HepG2 (cell line): ENCODE data around the gene TM4SF1. TPM values are rescaled to one million over a fixed set of nuclear protein-coding genes. Genes with fewer than 3 reads are reported as not detected.
A peak's percentile ranks its signal among the peaks of the same experiment; 100 is the strongest.

ENCODE experiments used
- ATAC-seq: fragments of 200-7000 bp; cut with Tn5 transposase; 3 replicates; pipeline ENCODE4 v1.9.1; 2020; ENCODE audit warnings: mild to moderate bottlenecking, moderate library complexity
- BruUV-seq: library from RNA; stranded (reverse); fragments of 400-500 nt; replicated peaks from 2 replicates; lab custom pipeline; 2021; lab: Mats Ljungman, UMichigan
- CTCF ChIA-PET: fragments of 300-600 bp; formaldehyde crosslinking; extraction: SDS; loops from one replicate; lab custom pipeline; 2021; ENCODE audit warnings: low total read pairs, inconsistent platforms, low intra/inter-chr PET ratio; lab: Yijun Ruan, JAX
- POLR2A ChIA-PET: fragments of 350-600 bp; sonication (Branson Sonifier 250); formaldehyde crosslinking; loops from one replicate; lab custom pipeline; 2020; ENCODE audit warnings: antibody characterized with exemption, inconsistent platforms; lab: Yijun Ruan, JAX
- DNase-seq: peaks from one replicate; pipeline ENCODE4 v3.0.0-alpha.2; 2015; ENCODE audit warnings: low spot score
- FAIRE-seq: peaks from 3 replicates; lab custom pipeline; 2011; peaks lifted over from hg19 to GRCh38; lab: Jason Lieb, UNC
- H2AFZ ChIP-seq: one replicate; pipeline ENCODE4 v1.6.1; 2011; ENCODE audit warnings: low read length, inconsistent platforms
- H3K27ac ChIP-seq: fragments of 300-600 bp; 3 replicates; pipeline ENCODE4 v1.8.0; 2011; ENCODE audit warnings: mixed run types, mild to moderate bottlenecking, mixed read lengths, low read length, inconsistent platforms; ENCODE audit not compliant: insufficient read depth; ENCODE audit errors: extremely low read length
- H3K27me3 ChIP-seq, 2 experiments: fragments of 200-600 bp in 1 of 2; 2 replicates in 1 of 2; 3 replicates in 1 of 2; pipeline versions ENCODE4 v1.6.0 to v1.8.0; 2011; ENCODE audit warnings: low read length in 2 of 2, mild to moderate bottlenecking in 2 of 2, moderate library complexity in 2 of 2, inconsistent platforms in 1 of 2; ENCODE audit not compliant: insufficient read depth in 2 of 2, control insufficient read depth in 1 of 2
- H3K36me3 ChIP-seq, 2 experiments: fragments of 200-600 bp in 1 of 2; replicated peaks in 1 of 2; 2 replicates in 1 of 2; 3 replicates in 1 of 2; pipeline versions ENCODE4 v1.5.1 to v1.8.0; 2011; ENCODE audit warnings: low read length in 2 of 2, inconsistent platforms in 1 of 2; ENCODE audit not compliant: insufficient read depth in 2 of 2, control insufficient read depth in 1 of 2
- H3K4me1 ChIP-seq: 2 replicates; pipeline ENCODE4 v1.5.1; 2012; ENCODE audit warnings: low read length, inconsistent platforms; ENCODE audit not compliant: insufficient read depth
- H3K4me2 ChIP-seq: 2 replicates; pipeline ENCODE4 v1.6.0; 2011; ENCODE audit warnings: low read depth, low read length, inconsistent platforms
- H3K4me3 ChIP-seq, 3 experiments: fragments of 200-600 bp in 1 of 3; sonication (generic), shearing (Covaris generic) in 1 of 3; replicated peaks in 1 of 3; 2 replicates each; pipeline ENCODE4 v1.5.1; 2011 to 2016; ENCODE audit warnings: low read length in 3 of 3, inconsistent platforms in 2 of 3, low read depth in 2 of 3, mild to moderate bottlenecking in 2 of 3, control low read depth in 1 of 3, mixed read lengths in 1 of 3; ENCODE audit not compliant: insufficient read depth in 1 of 3
- H3K79me2 ChIP-seq: one replicate; pipeline ENCODE4 v1.6.1; 2011; ENCODE audit warnings: low read length, inconsistent platforms; ENCODE audit not compliant: insufficient read depth
- H3K9ac ChIP-seq: 2 replicates; pipeline ENCODE4 v1.6.0; 2011; ENCODE audit warnings: mild to moderate bottlenecking, low read depth, low read length, inconsistent platforms; ENCODE audit not compliant: insufficient read depth
- H3K9me3 ChIP-seq: 2 replicates; pipeline ENCODE4 v1.5.1; 2012; ENCODE audit warnings: mild to moderate bottlenecking, low read length
- H4K20me1 ChIP-seq: 2 replicates; pipeline ENCODE4 v1.6.0; 2011; ENCODE audit warnings: inconsistent platforms, mild to moderate bottlenecking, low read length, moderate library complexity; ENCODE audit not compliant: insufficient read depth
- BCL6 ChIP-seq: IDR thresholded peaks from 2 replicates; pipeline ENCODE4 v1.6.1; 2016; ENCODE audit warnings: missing genetic modification reagents, missing compliant biosample characterization
- CC2D1A ChIP-seq: sonication (generic); formaldehyde crosslinking; IDR thresholded peaks from 2 replicates; pipeline ENCODE4 v1.8.1; 2023; ENCODE audit warnings: mild to moderate bottlenecking, missing genetic modification reagents
- DNMT1 ChIP-seq: sonication (generic); formaldehyde crosslinking; IDR thresholded peaks from 2 replicates; pipeline ENCODE4 v1.5.1; 2020; ENCODE audit warnings: mild to moderate bottlenecking, missing genetic modification reagents
- FOXA1 ChIP-seq, 2 experiments: fragments of 450-650 bp in 1 of 2; sonication (generic) in 1 of 2; formaldehyde crosslinking in 1 of 2; IDR thresholded peaks; 2 replicates each; pipeline versions ENCODE4 v1.4.0 to v1.6.1; 2016 to 2020; ENCODE audit warnings: missing genetic modification reagents in 1 of 2
- FOXK2 ChIP-seq: fragments of 450-650 bp; IDR thresholded peaks from 2 replicates; pipeline ENCODE4 v1.6.1; 2016
- HNF4G ChIP-seq, 2 experiments: sonication (generic) in 1 of 2; formaldehyde crosslinking in 1 of 2; IDR thresholded peaks; 2 replicates each; pipeline versions ENCODE4 v1.4.0 to v1.6.1; 2011 to 2020; ENCODE audit warnings: borderline replicate concordance in 2 of 2, low read depth in 2 of 2, mild to moderate bottlenecking in 2 of 2, low read length in 1 of 2, missing genetic modification reagents in 1 of 2, moderate library complexity in 1 of 2
- JUN ChIP-seq: sonication (generic); formaldehyde crosslinking; IDR thresholded peaks from 2 replicates; pipeline ENCODE4 v1.4.0; 2020; ENCODE audit warnings: mild to moderate bottlenecking, missing genetic modification reagents
- KLF11 ChIP-seq: IDR thresholded peaks from 2 replicates; pipeline ENCODE4 v1.6.1; 2016; ENCODE audit warnings: missing compliant biosample characterization
- MATR3 ChIP-seq: sonication (generic); formaldehyde crosslinking; IDR thresholded peaks from 2 replicates; pipeline ENCODE4 v1.4.0; 2020; ENCODE audit warnings: missing genetic modification reagents
- MED1 ChIP-seq: sonication (generic); formaldehyde crosslinking; IDR thresholded peaks from 2 replicates; pipeline ENCODE4 v1.4.0; 2020; ENCODE audit warnings: missing genetic modification reagents
- NR2F2 ChIP-seq: IDR thresholded peaks from 2 replicates; pipeline ENCODE4 v1.6.1; 2012; ENCODE audit warnings: low read depth, inconsistent platforms, borderline replicate concordance
- PHF21A ChIP-seq: sonication (generic); formaldehyde crosslinking; IDR thresholded peaks from 2 replicates; pipeline ENCODE4 v1.5.0; 2020; ENCODE audit warnings: mild to moderate bottlenecking, missing genetic modification reagents
- POLR2A ChIP-seq, 2 experiments: IDR thresholded peaks; 2 replicates each; pipeline ENCODE4 v1.6.1; 2011; ENCODE audit warnings: low read depth in 2 of 2, low read length in 2 of 2, mild to moderate bottlenecking in 1 of 2, moderate library complexity in 1 of 2; ENCODE audit not compliant: insufficient read depth in 1 of 2
- POLR2AphosphoS2 ChIP-seq: IDR thresholded peaks from 2 replicates; pipeline ENCODE4 v1.6.1; 2011; ENCODE audit warnings: low read depth, low read length, improper control_type of control experiment
- REXO4 ChIP-seq: sonication (generic); formaldehyde crosslinking; IDR thresholded peaks from 2 replicates; pipeline ENCODE4 v1.8.0; 2022; ENCODE audit warnings: missing genetic modification reagents, mild to moderate bottlenecking, borderline replicate concordance
- RFX3 ChIP-seq: IDR thresholded peaks from 2 replicates; pipeline ENCODE4 v1.6.1; 2016; ENCODE audit warnings: missing biosample characterization, missing genetic modification reagents
- SIN3B ChIP-seq: fragments of 150-350 bp; IDR thresholded peaks from 2 replicates; pipeline ENCODE4 v1.6.1; 2014; ENCODE audit warnings: low read length
- SP5 ChIP-seq: IDR thresholded peaks from 2 replicates; pipeline ENCODE4 v1.6.1; 2016; ENCODE audit warnings: low read depth, borderline replicate concordance
- ZC3H13 ChIP-seq: sonication (generic); formaldehyde crosslinking; IDR thresholded peaks from 2 replicates; pipeline ENCODE4 v1.8.1; 2023; ENCODE audit warnings: mild to moderate bottlenecking, missing genetic modification reagents, moderate library complexity
- ZFAT ChIP-seq: sonication (generic); formaldehyde crosslinking; conservative IDR thresholded peaks from 2 replicates; pipeline ENCODE4 v1.8.1; 2023; ENCODE audit warnings: missing genetic modification reagents, inconsistent platforms
- ZNF17 ChIP-seq: sonication (generic); formaldehyde crosslinking; IDR thresholded peaks from 2 replicates; pipeline ENCODE4 v1.5.0; 2020; ENCODE audit warnings: mild to moderate bottlenecking, missing genetic modification reagents
- ZNF484 ChIP-seq: sonication (generic); formaldehyde crosslinking; IDR thresholded peaks from 2 replicates; pipeline ENCODE4 v1.5.1; 2020; ENCODE audit warnings: mild to moderate bottlenecking, low read depth, missing genetic modification reagents, borderline replicate concordance
- ZSCAN25 ChIP-seq: sonication (generic); formaldehyde crosslinking; IDR thresholded peaks from 2 replicates; pipeline ENCODE4 v1.8.0; 2022; ENCODE audit warnings: mild to moderate bottlenecking, missing genetic modification reagents
- WGBS: methylation state at CpG from one replicate; pipeline ENCODE4 v1.1.6; 2017; ENCODE audit warnings: low lambda C conversion rate; 5-methylcytosine and 5-hydroxymethylcytosine counted together
- in situ Hi-C: cut with HindIII; loops from 2 replicates; pipeline ENCODE4 v1.10.0; 2017; ENCODE audit warnings: low pct_unique_long_range_greater_than_20kb; ENCODE audit not compliant: extremely low pct_ligation_motif_present
- intact Hi-C: fragments of 100-400 bp; cut with micrococcal nuclease; formaldehyde crosslinking; loops from one replicate; pipeline ENCODE4 v1.10.0; 2022; ENCODE audit not compliant: unreplicated experiment
- polyA plus RNA-seq, 8 experiments: library from polyadenylated mRNA; depleted of rRNA in 3 of 8; stranded (reverse) in 7 of 8; unstranded in 1 of 8; fragments of >200 nt; fragmentation: Illumina TruSeq in 4 of 8; extraction: Trizol in 4 of 8; gene quantifications; 2 replicates each; pipeline versions ENCODE4 v1.2.1 to v1.2.3, GENCODE V29; 2011 to 2016; ENCODE audit warnings: low read depth in 4 of 8, missing spikeins in 1 of 8, mixed read lengths in 1 of 8; ENCODE audit not compliant: insufficient read depth in 1 of 8
- total RNA-seq, 5 experiments: library from RNA; depleted of rRNA; stranded (reverse); fragments of >200 nt; fragmentation: Illumina TruSeq; extraction: Trizol; gene quantifications; 2 replicates each; pipeline ENCODE4 v1.2.3, GENCODE V29; 2016; ENCODE audit warnings: low read depth in 1 of 5
- TF ChIP-seq, protein P1 (sequence below): sonication (generic); formaldehyde crosslinking; IDR thresholded peaks from 2 replicates; pipeline ENCODE4 v1.4.0; 2020; ENCODE audit warnings: mild to moderate bottlenecking, low read depth, missing genetic modification reagents
- TF ChIP-seq, protein P2 (sequence below), 2 experiments: fragments of 450-650 bp in 1 of 2; sonication (generic) in 1 of 2; formaldehyde crosslinking; IDR thresholded peaks; 2 replicates each; pipeline versions ENCODE4 v1.5.0 to v1.8.0; 2020 to 2022; ENCODE audit warnings: mild to moderate bottlenecking in 1 of 2, missing genetic modification reagents in 1 of 2

Gene TM4SF1
- total and polyA plus RNA-seq, 2 of the 13 experiments (the other 11 are each of a cell fraction or from before 2014, with no cell fraction given) = 431 to 1,359 TPM

DNA sequence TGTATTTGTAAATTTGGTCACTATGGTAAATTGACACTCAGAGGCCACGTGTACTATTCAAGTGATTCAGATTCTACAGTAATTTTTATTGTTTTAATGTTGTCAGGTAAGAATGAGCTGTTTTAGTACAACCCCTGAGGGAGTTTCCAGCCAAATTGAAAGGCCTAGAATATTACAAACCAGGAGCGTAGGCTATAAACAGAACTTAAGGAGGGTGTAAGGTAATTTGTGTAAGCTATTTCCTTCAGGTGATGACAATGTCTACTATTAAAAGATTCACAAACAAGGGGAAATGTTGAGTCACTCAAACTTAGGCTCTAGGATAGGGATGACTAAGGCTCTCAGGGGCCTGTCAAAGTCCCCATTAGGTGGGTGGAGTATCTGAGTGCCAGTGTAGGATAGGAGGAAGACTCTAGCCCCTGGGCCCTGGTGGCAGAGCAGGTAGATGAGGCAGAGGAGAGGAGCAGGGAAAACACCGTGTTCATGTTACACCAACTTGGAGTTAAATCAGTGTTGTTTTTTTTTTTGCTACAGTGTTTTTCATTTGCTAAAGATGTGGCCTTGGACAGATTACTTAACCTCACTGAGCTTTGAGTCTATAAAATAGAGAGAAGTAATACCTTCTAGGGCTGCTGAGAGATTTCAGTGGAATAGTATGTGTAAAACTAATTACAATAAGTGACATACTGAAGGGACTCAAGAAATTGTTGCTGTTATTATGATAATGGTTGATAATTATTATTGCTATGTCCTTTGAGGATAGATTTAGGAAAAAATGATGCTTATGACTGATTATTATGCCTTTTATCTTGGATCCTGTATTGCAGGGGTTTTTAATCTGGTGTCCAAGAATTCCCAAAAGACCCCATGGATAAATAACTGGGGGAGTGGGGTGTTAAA, 10.3 kb downstream of the TM4SF1 start:
- ChIA-PET POLR2A (interaction anchor here (0.7 to 1.5 kb wide), 11 partner anchors 9 to 1370 kb away, joined by 3 to 26 read pairs (median 5); partner anchors contain the start of gene TM4SF1), CTCF (no interaction called here)
- peaks cover 81% of the 10 kb centered on the region for H3K4me1 ChIP-seq
- H3K79me2 ChIP-seq = peaks cover 11% of the 10 kb centered on the region
- WGBS = 52% methylated on average over 3 of the region's 3 CpGs
- peak overlapping the region; percentile 44 for H3K9ac ChIP-seq
- H3K36me3 ChIP-seq = peaks cover 2 to 10% of the 10 kb centered on the region in 2 experiments
- no peaks in the 10 kb centered on the region for H3K27me3 ChIP-seq
- no peaks in the 10 kb centered on the region for H3K9me3 ChIP-seq
- intact Hi-C loops (loop anchor here (1.0 kb wide), 1 partner anchor 238 kb away; the partner anchor contains the start of gene HPS3), in situ Hi-C loops (no loop called here)
- peak overlapping the region; percentile 67 for H3K27ac ChIP-seq
- no peaks in the 10 kb centered on the region for H4K20me1 ChIP-seq
- BruUV-seq = TSS peak; percentile 98
- H3K4me3 ChIP-seq = no peak overlapping the region
- FAIRE-seq (peak; percentile 40), ATAC-seq (peak; percentile 89), DNase-seq (peak; percentile 88)
- H3K4me2 ChIP-seq = peak overlapping the region; percentile 27
- H2AFZ ChIP-seq = no peak overlapping the region
- peak in 1 of 2 experiments; percentile 72; a peak in 1 of 4 replicates for TF ChIP-seq POLR2A (IDR thresholded peaks at IDR 0.05; ENCODE audit: insufficient read depth in 1 of 2, low read depth in 2 of 2, low read length in 2 of 2)
- TF ChIP-seq, protein P1, sequence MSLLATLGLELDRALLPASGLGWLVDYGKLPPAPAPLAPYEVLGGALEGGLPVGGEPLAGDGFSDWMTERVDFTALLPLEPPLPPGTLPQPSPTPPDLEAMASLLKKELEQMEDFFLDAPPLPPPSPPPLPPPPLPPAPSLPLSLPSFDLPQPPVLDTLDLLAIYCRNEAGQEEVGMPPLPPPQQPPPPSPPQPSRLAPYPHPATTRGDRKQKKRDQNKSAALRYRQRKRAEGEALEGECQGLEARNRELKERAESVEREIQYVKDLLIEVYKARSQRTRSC (CRISPR knock-in tag) = no peak
- no peak for TF ChIP-seq CC2D1A (CRISPR knock-in tag)
- peak; percentile 58 for TF ChIP-seq SP5 (CRISPR knock-in tag)
- no peak for TF ChIP-seq JUN (CRISPR knock-in tag)
- no peak for TF ChIP-seq ZNF17
- TF ChIP-seq REXO4 (CRISPR knock-in tag) = no peak
- no peak for TF ChIP-seq KLF11 (CRISPR knock-in tag)
- TF ChIP-seq POLR2AphosphoS2 = no peak
- no peak for TF ChIP-seq ZSCAN25 (CRISPR knock-in tag)
- TF ChIP-seq BCL6 (CRISPR knock-in tag) = 0 out of 2 replicates have a peak, but pooled peaks have one; percentile 33
- TF ChIP-seq FOXK2 = no peak
- 0 out of 2 replicates have a peak, but pooled peaks have one; percentile 30 for TF ChIP-seq NR2F2
- TF ChIP-seq PHF21A (CRISPR knock-in tag) = no peak
- TF ChIP-seq HNF4G (IDR thresholded peaks at IDR 0.05; ENCODE audit: borderline replicate concordance, low read depth, low read length) = no peak
- TF ChIP-seq HNF4G (CRISPR knock-in tag; IDR thresholded peaks at IDR 0.05; ENCODE audit: borderline replicate concordance, low read depth) = no peak
- no peak for TF ChIP-seq ZFAT (CRISPR knock-in tag)
- no peak for TF ChIP-seq ZNF484 (CRISPR knock-in tag)
- TF ChIP-seq SIN3B = no peak
- TF ChIP-seq MATR3 = no peak
- TF ChIP-seq, protein P2, sequence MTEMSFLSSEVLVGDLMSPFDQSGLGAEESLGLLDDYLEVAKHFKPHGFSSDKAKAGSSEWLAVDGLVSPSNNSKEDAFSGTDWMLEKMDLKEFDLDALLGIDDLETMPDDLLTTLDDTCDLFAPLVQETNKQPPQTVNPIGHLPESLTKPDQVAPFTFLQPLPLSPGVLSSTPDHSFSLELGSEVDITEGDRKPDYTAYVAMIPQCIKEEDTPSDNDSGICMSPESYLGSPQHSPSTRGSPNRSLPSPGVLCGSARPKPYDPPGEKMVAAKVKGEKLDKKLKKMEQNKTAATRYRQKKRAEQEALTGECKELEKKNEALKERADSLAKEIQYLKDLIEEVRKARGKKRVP (CRISPR knock-in tag; IDR thresholded peaks at IDR 0.05) = peak in 1 of 2 experiments; percentile 37; a peak in 1 of 4 replicates
- no peak for TF ChIP-seq FOXA1 (IDR thresholded peaks at IDR 0.05)
- 0 out of 2 replicates have a peak, but pooled peaks have one; percentile 5 for TF ChIP-seq FOXA1 (CRISPR knock-in tag; IDR thresholded peaks at IDR 0.05)
- peak; percentile 60 for TF ChIP-seq MED1
- TF ChIP-seq ZC3H13 (CRISPR knock-in tag) = no peak
- TF ChIP-seq DNMT1 (CRISPR knock-in tag) = no peak
- TF ChIP-seq RFX3 (CRISPR knock-in tag) = no peak
